ENCODE results near the gene TP53AIP1.

The TP53AIP1 gene

DNA sequence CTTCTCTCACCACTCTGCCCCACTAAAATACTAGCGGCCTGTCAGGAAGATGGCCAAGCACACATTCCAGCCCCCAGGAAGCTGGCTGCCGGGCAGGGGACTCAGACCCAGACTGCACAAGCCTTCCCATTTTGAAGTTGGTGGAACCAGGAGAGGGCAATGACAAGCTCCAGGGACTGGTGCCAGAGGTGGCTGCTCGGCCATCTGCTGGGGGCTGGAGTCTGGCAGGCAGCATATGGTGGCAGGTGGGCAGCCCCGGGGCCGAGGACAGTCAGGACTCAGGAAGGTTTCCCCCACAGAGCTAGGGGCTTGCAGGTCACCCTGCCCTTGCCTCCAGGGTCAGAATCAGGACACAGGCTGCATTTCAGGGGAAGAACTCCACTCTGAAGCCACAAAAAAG is 28.9 kb downstream of the TP53AIP1 start:
- Histone ChIP-seq H3K36me3 (replicated peaks) (no peaks in the 10 kb centered on the region), H3K27ac (no peak overlapping the region), H3K4me3 (ENCODE audit: low read depth, low read length) (no peak overlapping the region), H3K27me3 (replicated peaks) (no peaks in the 10 kb centered on the region)
- no peak for DNase-seq
- TF ChIP-seq, protein P1, sequence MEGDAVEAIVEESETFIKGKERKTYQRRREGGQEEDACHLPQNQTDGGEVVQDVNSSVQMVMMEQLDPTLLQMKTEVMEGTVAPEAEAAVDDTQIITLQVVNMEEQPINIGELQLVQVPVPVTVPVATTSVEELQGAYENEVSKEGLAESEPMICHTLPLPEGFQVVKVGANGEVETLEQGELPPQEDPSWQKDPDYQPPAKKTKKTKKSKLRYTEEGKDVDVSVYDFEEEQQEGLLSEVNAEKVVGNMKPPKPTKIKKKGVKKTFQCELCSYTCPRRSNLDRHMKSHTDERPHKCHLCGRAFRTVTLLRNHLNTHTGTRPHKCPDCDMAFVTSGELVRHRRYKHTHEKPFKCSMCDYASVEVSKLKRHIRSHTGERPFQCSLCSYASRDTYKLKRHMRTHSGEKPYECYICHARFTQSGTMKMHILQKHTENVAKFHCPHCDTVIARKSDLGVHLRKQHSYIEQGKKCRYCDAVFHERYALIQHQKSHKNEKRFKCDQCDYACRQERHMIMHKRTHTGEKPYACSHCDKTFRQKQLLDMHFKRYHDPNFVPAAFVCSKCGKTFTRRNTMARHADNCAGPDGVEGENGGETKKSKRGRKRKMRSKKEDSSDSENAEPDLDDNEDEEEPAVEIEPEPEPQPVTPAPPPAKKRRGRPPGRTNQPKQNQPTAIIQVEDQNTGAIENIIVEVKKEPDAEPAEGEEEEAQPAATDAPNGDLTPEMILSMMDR (IDR thresholded peaks at IDR 0.05; ENCODE audit: low read depth, low read length, missing control alignments), result no peak
- in situ Hi-C loops (cut with HindIII; ENCODE audit: low pct_ligation_motif_present, low sequenced_read_pairs), result no loop called here

DNA sequence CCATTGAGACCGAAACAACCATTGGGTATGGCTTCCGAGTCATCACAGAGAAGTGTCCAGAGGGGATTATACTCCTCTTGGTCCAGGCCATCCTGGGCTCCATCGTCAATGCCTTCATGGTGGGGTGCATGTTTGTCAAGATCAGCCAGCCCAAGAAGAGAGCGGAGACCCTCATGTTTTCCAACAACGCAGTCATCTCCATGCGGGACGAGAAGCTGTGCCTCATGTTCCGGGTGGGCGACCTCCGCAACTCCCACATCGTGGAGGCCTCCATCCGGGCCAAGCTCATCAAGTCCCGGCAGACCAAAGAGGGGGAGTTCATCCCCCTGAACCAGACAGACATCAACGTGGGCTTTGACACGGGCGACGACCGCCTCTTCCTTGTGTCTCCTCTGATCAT is 31.0 kb downstream of the TP53AIP1 start:
- no peak overlapping the region for H3K4me3 ChIP-seq (ENCODE audit: low read depth, low read length)

DNA sequence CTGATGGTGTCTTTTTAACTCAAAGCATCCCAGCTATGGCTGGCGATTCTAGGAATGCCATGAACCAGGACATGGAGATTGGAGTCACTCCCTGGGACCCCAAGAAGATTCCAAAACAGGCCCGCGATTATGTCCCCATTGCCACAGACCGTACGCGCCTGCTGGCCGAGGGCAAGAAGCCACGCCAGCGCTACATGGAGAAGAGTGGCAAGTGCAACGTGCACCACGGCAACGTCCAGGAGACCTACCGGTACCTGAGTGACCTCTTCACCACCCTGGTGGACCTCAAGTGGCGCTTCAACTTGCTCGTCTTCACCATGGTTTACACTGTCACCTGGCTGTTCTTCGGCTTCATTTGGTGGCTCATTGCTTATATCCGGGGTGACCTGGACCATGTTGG is 31.4 kb downstream of the TP53AIP1 start:
- Histone ChIP-seq H3K36me3 (replicated peaks) (no peaks in the 10 kb centered on the region), H3K4me3 (ENCODE audit: low read depth, low read length) (no peak overlapping the region), H3K27ac (no peak overlapping the region), H3K27me3 (replicated peaks) (no peaks in the 10 kb centered on the region)
- in situ Hi-C loops (cut with HindIII; ENCODE audit: low pct_ligation_motif_present, low sequenced_read_pairs), result no loop called here
- DNase-seq, result no peak
- TF ChIP-seq, protein P1 (IDR thresholded peaks at IDR 0.05; ENCODE audit: low read depth, low read length, missing control alignments), result no peak

More for the DNA sequence above, 31.0 kb downstream of the TP53AIP1 start:
- Histone ChIP-seq H3K27me3 (replicated peaks) (no peaks in the 10 kb centered on the region), H3K27ac (no peak overlapping the region), H3K36me3 (replicated peaks) (no peaks in the 10 kb centered on the region)
- in situ Hi-C loops (cut with HindIII; ENCODE audit: low pct_ligation_motif_present, low sequenced_read_pairs), result no loop called here
- TF ChIP-seq, protein P1 (IDR thresholded peaks at IDR 0.05; ENCODE audit: low read depth, low read length, missing control alignments), result no peak
- no peak for DNase-seq

DNA sequence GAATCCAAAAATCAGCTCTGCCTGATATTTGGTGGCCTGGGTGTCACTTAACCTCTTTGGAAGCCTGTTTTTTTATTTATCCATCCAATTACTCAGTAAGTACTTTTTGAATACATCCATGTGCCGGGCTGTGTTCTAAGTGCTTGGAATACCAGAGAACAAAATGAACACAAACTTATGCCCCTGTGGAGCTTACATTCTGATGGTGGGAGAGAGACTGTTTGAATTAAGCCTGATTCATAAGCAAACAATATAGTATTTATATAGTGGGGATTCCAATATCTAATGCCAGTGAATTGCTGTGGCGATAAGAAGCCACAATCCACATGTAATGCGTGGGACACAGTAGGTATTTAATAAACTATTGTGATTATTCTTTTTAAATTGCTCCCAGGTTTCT is 32.1 kb downstream of the TP53AIP1 start:
- in situ Hi-C loops (cut with HindIII; ENCODE audit: low pct_ligation_motif_present, low sequenced_read_pairs), result no loop called here

DNA sequence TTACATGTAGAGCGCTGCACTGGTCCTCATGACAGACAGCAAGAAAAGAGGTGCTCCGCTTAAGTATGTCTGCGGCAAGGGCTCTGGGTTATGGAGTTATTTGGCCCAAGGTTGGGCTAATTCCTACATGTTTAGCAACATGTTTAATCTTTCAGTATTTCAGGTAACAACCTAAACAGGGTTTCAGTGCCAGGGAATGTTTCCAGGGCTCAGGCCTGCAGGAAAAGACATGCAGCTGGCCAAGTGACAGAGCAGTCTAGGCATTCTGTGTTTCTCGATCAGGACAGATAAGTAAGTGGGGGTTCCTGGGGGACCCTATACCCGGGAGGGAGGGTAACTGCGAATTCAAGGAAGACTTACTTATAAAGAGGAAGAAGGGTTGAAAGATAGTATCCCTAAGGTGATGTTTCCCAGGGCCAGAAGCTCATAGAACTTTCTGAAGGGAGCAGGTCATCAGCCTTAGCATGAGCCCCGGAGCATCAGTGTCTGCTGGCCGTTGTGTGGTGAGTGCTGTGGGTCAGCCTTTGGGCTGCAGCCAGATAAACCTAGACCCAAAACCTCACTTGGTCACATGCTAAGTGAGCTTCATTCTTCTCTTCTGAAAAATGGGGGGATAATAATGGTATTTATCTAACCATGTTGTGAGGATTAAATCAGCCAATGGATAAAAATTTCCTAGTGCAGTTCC is 33.1 kb downstream of the TP53AIP1 start:
- no peaks in the 10 kb centered on the region for H3K36me3 ChIP-seq (replicated peaks)
- no peak overlapping the region for H3K27ac ChIP-seq
- no peak overlapping the region for H3K4me3 ChIP-seq (ENCODE audit: low read depth, low read length)
- no peak for DNase-seq
- TF ChIP-seq, protein P1 (IDR thresholded peaks at IDR 0.05; ENCODE audit: low read depth, low read length, missing control alignments), result no peak
- no peaks in the 10 kb centered on the region for H3K27me3 ChIP-seq (replicated peaks)
- in situ Hi-C loops (cut with HindIII; ENCODE audit: low pct_ligation_motif_present, low sequenced_read_pairs), result no loop called here

More for the DNA sequence above, 32.1 kb downstream of the TP53AIP1 start:
- H3K27ac ChIP-seq, result no peak overlapping the region
- TF ChIP-seq, protein P1 (IDR thresholded peaks at IDR 0.05; ENCODE audit: low read depth, low read length, missing control alignments), result no peak
- no peaks in the 10 kb centered on the region for H3K27me3 ChIP-seq (replicated peaks)
- no peak overlapping the region for H3K4me3 ChIP-seq (ENCODE audit: low read depth, low read length)
- H3K36me3 ChIP-seq (replicated peaks), result no peaks in the 10 kb centered on the region
- DNase-seq, result no peak

Data from brain microvascular endothelial cell (primary cell).